ENCODE measurements around the gene PCDHB9.
"Not testable (repeated sequence)": the region's sequence is repeated elsewhere in the genome, so short reads cannot be mapped to it uniquely, and the experiment has no call there.

PCDHB9 gene

DNA sequence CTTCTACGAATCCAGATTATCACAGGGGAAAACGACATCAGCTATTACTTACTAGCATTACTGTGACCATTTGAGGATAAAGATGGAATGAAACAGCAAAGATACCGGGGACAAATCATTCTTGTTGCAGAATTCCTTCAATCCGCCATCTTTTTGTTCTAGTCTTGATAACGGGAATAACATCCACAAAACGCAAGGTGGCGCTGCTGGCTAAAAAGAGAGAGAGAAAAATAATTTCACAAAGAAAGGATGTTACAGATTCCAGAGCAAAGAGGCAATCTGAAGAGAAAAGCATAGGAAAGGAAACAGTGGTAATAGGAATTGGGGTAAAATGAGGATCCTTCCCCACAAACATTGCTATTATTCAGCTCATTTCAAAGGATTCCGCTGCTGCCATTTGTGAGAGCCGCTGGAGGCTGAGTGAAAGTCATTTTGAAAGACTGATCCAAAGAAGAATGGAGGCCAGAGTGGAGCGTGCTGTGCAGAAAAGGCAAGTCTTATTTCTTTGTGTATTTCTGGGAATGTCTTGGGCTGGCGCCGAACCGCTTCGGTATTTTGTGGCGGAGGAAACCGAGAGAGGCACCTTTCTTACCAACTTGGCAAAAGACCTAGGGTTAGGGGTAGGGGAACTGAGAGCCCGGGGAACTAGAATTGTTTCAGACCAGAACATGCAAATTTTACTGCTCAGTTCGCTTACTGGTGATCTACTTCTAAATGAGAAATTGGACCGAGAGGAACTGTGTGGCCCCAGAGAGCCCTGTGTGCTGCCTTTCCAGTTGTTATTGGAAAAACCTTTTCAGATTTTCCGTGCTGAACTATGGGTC, 14.4 kb upstream of the PCDHB9 start, which contains the start of gene PCDHB7:
TSS of gene PCDHB7 (plus strand) at position 264 of the 824 bp plus-strand sequence. CDS start at position 456, 192 bp downstream.
- no peak for TF ChIP-seq SPI1 (IDR thresholded peaks at IDR 0.05; ENCODE audit: low read depth, low read length)
- no peak for TF ChIP-seq PAX5 (IDR thresholded peaks at IDR 0.05; ENCODE audit: insufficient read depth, low read length, severe bottlenecking)
- TF ChIP-seq POLR2A (IDR thresholded peaks at IDR 0.05; ENCODE audit: low read depth, low read length): no peak
- TF ChIP-seq TAF1 (IDR thresholded peaks at IDR 0.05; ENCODE audit: low read depth, low read length): no peak
- TF ChIP-seq POU2F2 (IDR thresholded peaks at IDR 0.05; ENCODE audit: low read depth, low read length): no peak
- FAIRE-seq: no peak
- no peak for DNase-seq (ENCODE audit: insufficient read length, low spot score)

DNA sequence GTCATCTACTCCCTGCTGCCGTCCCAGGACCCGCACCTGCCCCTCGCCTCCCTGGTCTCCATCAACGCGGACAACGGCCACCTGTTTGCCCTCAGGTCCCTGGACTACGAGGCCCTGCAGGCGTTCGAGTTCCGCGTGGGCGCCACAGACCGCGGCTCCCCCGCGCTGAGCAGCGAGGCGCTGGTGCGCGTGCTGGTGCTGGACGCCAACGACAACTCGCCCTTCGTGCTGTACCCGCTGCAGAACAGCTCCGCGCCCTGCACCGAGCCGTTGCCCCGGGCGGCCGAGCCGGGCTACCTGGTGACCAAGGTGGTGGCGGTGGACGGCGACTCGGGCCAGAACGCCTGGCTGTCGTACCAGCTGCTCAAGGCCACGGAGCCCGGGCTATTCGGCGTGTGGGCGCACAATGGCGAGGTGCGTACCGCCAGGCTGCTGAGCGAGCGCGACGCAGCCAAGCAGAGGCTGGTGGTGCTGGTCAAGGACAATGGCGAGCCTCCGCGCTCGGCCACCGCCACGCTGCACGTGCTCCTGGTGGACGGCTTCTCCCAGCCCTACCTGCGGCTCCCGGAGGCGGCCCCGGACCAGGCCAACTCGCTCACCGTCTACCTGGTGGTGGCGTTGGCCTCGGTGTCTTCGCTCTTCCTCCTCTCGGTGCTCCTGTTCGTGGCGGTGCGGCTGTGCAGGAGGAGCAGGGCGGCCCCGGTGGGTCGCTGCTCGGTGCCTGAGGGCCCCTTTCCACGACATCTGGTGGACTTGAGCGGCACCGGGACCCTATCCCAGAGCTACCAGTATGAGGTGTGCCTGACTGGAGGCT, 12.5 kb upstream of the PCDHB9 start:
- not testable (repeated sequence) for FAIRE-seq; DNase-seq (ENCODE audit: insufficient read length, low spot score)

DNA sequence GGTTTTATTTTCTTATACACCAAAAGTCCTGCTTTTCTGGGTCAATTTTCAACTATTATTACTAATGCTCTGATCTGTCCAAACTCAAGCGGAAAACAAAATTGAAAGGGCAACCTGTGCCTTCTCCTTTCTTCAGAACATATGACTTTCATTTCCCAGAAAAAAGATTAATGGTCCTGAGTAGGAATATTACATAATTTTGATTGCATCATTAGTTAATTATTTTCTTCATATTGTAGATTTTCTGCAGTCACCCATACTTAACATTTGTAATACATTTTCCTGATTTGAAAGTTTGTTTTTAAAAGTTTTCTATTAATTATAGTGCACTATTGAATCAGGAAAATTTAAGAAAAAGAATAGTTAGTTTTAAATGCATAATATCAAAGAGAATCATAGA, 11.0 kb upstream of the PCDHB9 start:
- FAIRE-seq (no peak), DNase-seq (ENCODE audit: insufficient read length, low spot score) (no peak)
- TF ChIP-seq PAX5 (IDR thresholded peaks at IDR 0.05; ENCODE audit: insufficient read depth, low read length, severe bottlenecking): no peak
- no peak for TF ChIP-seq POU2F2 (IDR thresholded peaks at IDR 0.05; ENCODE audit: low read depth, low read length)
- no peak for TF ChIP-seq POLR2A (IDR thresholded peaks at IDR 0.05; ENCODE audit: low read depth, low read length)
- TF ChIP-seq SPI1 (IDR thresholded peaks at IDR 0.05; ENCODE audit: low read depth, low read length): no peak
- no peak for TF ChIP-seq TAF1 (IDR thresholded peaks at IDR 0.05; ENCODE audit: low read depth, low read length)

DNA sequence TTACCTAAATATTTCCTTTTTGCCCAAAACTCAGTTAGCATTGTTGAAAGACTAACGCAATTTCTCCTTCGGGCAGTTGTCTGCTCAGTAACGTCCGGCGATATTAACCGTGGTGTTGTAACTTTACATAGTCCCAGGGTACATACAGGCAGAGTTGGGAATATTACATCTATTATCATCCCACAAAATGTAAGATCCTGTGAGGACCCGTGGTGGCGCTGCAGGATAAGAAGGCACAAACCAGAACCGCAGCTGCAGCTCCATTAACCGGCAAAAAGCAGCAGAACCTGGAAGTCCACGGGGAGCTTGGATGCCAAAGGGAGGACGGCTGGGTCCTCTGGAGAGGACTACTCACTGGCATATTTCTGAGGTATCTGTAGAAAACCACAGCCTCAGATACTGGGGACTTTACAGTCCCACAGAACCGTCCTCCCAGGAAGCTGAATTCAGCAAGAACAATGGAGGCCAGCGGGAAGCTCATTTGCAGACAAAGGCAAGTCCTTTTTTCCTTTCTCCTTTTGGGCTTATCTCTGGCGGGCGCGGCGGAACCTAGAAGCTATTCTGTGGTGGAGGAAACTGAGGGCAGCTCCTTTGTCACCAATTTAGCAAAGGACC, 9.3 kb upstream of the PCDHB9 start, which contains the start of gene PCDHB8:
TSS of gene PCDHB8 (plus strand) at position 214 of the 615 bp plus-strand sequence. CDS start at position 459, 245 bp downstream.
- DNase-seq (ENCODE audit: insufficient read length, low spot score): not testable (repeated sequence)
- peak; percentile 20 for FAIRE-seq

DNA sequence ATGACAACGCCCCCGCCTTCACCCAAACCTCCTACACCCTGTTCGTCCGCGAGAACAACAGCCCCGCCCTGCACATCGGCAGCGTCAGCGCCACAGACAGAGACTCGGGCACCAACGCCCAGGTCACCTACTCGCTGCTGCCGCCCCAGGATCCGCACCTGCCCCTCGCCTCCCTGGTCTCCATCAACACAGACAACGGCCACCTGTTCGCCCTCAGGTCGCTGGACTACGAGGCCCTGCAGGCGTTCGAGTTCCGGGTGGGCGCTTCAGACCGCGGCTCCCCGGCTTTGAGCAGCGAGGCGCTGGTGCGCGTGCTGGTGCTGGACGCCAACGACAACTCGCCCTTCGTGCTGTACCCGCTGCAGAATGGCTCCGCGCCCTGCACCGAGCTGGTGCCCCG, 7.6 kb upstream of the PCDHB9 start:
- not testable (repeated sequence) for DNase-seq (ENCODE audit: insufficient read length, low spot score); FAIRE-seq

DNA sequence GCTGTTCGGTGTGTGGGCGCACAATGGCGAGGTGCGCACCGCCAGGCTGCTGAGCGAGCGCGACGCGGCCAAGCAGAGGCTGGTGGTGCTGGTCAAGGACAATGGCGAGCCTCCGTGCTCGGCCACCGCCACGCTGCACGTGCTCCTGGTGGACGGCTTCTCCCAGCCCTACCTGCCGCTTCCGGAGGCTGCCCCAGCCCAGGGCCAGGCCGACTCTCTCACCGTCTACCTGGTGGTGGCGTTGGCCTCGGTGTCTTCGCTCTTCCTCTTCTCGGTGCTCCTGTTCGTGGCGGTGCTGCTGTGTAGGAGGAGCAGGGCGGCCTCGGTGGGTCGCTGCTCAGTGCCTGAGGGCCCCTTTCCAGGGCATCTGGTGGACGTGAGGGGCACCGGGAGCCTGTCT, 7.1 kb upstream of the PCDHB9 start:
- FAIRE-seq: not testable (repeated sequence)

DNA sequence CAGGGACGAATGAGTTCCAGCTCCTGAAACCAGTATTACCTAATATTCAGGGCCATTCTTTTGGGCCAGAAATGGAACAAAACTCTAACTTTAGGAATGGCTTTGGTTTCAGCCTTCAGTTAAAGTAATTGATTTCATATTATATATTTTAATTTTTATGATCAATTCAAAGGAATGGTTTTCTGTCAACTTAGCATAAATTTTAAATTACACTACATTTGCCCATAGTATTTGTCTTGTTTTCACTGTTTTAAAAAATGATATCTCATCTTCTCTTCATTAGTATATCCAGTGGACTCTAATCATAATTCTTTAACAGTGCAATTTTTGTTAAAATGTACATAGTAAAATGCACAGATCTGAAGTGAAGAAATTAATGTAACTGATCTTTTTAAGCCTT, 6.6 kb upstream of the PCDHB9 start:
- DNase-seq (ENCODE audit: insufficient read length, low spot score) (no peak), FAIRE-seq (no peak)
- TF ChIP-seq POLR2A (IDR thresholded peaks at IDR 0.05; ENCODE audit: low read depth, low read length) (no peak), POU2F2 (IDR thresholded peaks at IDR 0.05; ENCODE audit: low read depth, low read length) (no peak), PAX5 (IDR thresholded peaks at IDR 0.05; ENCODE audit: insufficient read depth, low read length, severe bottlenecking) (no peak), TAF1 (IDR thresholded peaks at IDR 0.05; ENCODE audit: low read depth, low read length) (no peak), POLR2AphosphoS5 (IDR thresholded peaks at IDR 0.05; ENCODE audit: low read depth, low read length) (no peak), SPI1 (IDR thresholded peaks at IDR 0.05; ENCODE audit: low read depth, low read length) (no peak)

More for the DNA sequence above, 7.1 kb upstream of the PCDHB9 start:
- DNase-seq (ENCODE audit: insufficient read length, low spot score): not testable (repeated sequence)

DNA sequence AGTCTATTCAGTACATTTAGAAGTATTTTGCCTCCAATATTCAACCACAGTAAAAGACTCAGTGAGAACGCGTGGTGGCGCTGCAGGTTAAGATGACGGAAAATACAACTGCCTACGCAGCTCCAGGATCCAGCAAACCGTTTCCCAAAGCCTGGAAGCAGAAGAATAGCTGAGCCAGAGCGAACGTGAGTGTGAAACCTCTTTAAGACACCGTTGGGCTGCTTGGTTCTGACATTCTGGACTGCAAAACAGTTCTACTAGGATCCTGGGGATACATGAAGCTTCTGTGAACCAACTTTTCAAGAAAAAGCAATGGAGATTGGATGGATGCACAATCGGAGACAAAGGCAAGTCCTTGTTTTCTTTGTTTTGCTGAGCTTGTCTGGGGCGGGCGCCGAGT, 4.7 kb upstream of the PCDHB9 start, which contains the start of gene PCDHB16:
TSS of gene PCDHB16 (plus strand) at position 140 of the 400 bp plus-strand sequence. CDS start at position 313, 173 bp downstream.
- FAIRE-seq: no peak
- no peak for DNase-seq (ENCODE audit: insufficient read length, low spot score)
- TF ChIP-seq SPI1 (IDR thresholded peaks at IDR 0.05; ENCODE audit: low read depth, low read length) (no peak), POLR2AphosphoS5 (IDR thresholded peaks at IDR 0.05; ENCODE audit: low read depth, low read length) (no peak), TAF1 (IDR thresholded peaks at IDR 0.05; ENCODE audit: low read depth, low read length) (no peak), PAX5 (IDR thresholded peaks at IDR 0.05; ENCODE audit: insufficient read depth, low read length, severe bottlenecking) (no peak), POLR2A (IDR thresholded peaks at IDR 0.05; ENCODE audit: low read depth, low read length) (no peak), POU2F2 (IDR thresholded peaks at IDR 0.05; ENCODE audit: low read depth, low read length) (no peak)

DNA sequence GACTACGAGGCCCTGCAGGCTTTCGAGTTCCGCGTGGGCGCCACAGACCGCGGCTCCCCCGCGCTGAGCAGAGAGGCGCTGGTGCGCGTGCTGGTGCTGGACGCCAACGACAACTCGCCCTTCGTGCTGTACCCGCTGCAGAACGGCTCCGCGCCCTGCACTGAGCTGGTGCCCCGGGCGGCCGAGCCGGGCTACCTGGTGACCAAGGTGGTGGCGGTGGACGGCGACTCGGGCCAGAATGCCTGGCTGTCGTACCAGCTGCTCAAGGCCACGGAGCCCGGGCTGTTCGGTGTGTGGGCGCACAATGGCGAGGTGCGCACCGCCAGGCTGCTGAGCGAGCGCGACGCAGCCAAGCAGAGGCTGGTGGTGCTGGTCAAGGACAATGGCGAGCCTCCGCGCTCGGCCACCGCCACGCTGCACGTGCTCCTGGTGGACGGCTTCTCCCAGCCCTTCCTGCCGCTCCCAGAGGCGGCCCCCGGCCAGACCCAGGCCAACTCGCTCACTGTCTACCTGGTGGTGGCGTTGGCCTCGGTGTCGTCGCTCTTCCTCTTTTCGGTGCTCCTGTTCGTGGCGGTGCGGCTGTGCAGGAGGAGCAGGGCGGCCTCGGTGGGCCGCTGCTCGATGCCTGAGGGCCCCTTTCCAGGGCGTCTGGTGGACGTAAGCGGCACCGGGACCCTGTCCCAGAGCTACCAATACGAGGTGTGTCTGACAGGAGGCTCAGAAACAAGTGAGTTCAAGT, 2.7 kb upstream of the PCDHB9 start:
- not testable (repeated sequence) for FAIRE-seq; DNase-seq (ENCODE audit: insufficient read length, low spot score)

DNA sequence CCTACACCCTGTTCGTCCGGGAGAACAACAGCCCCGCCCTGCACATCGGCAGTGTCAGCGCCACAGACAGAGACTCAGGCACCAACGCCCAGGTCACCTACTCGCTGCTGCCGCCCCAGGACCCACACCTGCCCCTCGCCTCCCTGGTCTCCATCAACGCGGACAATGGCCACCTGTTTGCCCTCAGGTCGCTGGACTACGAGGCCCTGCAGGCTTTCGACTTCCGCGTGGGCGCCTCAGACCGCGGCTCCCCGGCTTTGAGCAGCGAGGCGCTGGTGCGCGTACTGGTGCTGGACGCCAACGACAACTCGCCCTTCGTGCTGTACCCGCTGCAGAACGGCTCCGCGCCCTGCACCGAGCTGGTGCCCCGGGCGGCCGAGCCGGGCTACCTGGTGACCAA, 1.7 kb downstream of the PCDHB9 start:
- FAIRE-seq; DNase-seq (ENCODE audit: insufficient read length, low spot score): not testable (repeated sequence)

DNA sequence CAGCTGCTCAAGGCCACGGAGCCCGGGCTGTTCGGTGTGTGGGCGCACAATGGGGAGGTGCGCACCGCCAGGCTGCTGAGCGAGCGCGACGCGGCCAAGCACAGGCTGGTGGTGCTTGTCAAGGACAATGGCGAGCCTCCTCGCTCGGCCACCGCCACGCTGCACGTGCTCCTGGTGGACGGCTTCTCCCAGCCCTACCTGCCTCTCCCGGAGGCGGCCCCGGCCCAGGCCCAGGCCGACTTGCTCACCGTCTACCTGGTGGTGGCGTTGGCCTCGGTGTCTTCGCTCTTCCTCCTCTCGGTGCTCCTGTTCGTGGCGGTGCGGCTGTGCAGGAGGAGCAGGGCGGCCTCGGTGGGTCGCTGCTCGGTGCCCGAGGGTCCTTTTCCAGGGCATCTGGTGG, 2.2 kb downstream of the PCDHB9 start:
- not testable (repeated sequence) for FAIRE-seq; DNase-seq (ENCODE audit: insufficient read length, low spot score)
